Prostate gland (tissue), 2 donors: Measurements from ENCODE around the gene PROK2.

Source experiments
- POLR2A ChIP-seq: fragments of 450-650 bp; IDR thresholded peaks from one replicate; pipeline ENCODE4 v1.6.1; 2016; ENCODE audit warnings: antibody characterized with exemption, mild to moderate bottlenecking
- POLR2AphosphoS5 ChIP-seq: sonication (generic); formaldehyde crosslinking; IDR thresholded peaks from one replicate; pipeline ENCODE4 v1.6.1; 2017; ENCODE audit warnings: antibody characterized with exemption
- TF ChIP-seq, protein P1 (sequence below), 4 experiments: fragments of 200-600 bp in 2 of 4; fragments of 450-650 bp in 2 of 4; sonication (generic) in 2 of 4; IDR thresholded peaks; 1 replicate in 3 of 4; 2 replicates in 1 of 4; pipeline ENCODE4 v1.5.1; 2016 to 2019; ENCODE audit warnings: antibody characterized with exemption in 4 of 4, mild to moderate bottlenecking in 2 of 4, moderate library complexity in 2 of 4

DNA sequence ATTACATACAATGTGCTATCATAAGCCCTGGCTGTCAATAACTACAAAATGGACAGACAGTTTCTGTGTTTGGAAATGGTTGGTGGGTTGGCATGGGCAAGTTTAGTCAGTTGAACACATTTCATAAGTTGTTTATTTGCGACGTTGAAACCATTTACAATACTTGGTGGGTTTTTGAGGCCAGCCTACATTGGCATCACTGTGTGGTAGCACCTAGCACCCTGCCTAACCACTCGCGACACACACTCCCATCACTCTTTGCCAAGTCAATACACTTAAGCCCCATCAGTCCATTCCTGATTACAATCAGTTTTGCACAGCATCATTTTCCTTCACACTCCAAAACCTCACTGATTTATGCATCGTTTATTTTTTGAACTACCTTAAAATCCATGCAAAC is 13.8 kb downstream of the PROK2 start:
- no peak for TF ChIP-seq POLR2AphosphoS5
- TF ChIP-seq POLR2A = no peak
- TF ChIP-seq, protein P1, sequence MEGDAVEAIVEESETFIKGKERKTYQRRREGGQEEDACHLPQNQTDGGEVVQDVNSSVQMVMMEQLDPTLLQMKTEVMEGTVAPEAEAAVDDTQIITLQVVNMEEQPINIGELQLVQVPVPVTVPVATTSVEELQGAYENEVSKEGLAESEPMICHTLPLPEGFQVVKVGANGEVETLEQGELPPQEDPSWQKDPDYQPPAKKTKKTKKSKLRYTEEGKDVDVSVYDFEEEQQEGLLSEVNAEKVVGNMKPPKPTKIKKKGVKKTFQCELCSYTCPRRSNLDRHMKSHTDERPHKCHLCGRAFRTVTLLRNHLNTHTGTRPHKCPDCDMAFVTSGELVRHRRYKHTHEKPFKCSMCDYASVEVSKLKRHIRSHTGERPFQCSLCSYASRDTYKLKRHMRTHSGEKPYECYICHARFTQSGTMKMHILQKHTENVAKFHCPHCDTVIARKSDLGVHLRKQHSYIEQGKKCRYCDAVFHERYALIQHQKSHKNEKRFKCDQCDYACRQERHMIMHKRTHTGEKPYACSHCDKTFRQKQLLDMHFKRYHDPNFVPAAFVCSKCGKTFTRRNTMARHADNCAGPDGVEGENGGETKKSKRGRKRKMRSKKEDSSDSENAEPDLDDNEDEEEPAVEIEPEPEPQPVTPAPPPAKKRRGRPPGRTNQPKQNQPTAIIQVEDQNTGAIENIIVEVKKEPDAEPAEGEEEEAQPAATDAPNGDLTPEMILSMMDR (IDR thresholded peaks at IDR 0.05) = no peak
